IMR-90 (cell line): ENCODE measurements around the gene EFCAB9. TPM values are rescaled to one million over a fixed set of nuclear protein-coding genes. Genes with fewer than 3 reads are reported as not detected.

ENCODE experiments used
- ATAC-seq: fragments of 200-7000 bp; cut with Tn5 transposase; 2 replicates; pipeline ENCODE4 v1.9.1; 2020; ENCODE audit warnings: low read depth, mild to moderate bottlenecking, moderate library complexity
- BruUV-seq: library from RNA; stranded (reverse); fragments of 400-500 nt; replicated peaks from 2 replicates; lab custom pipeline; 2021; lab: Mats Ljungman, UMichigan
- CTCF ChIA-PET: fragments of 300-600 bp; formaldehyde crosslinking; extraction: SDS; loops from one replicate; lab custom pipeline; 2021; ENCODE audit warnings: antibody characterized with exemption; lab: Yijun Ruan, JAX
- POLR2A ChIA-PET: fragments of 300-600 bp; sonication (Branson Sonifier 250); formaldehyde crosslinking; loops from one replicate; lab custom pipeline; 2022; ENCODE audit warnings: antibody characterized with exemption; ENCODE audit not compliant: unreplicated experiment; lab: Charles Lee
- DNase-seq: peaks from one replicate; pipeline ENCODE4 v3.0.0; 2013
- H2AFZ ChIP-seq: replicated peaks from 2 replicates; pipeline ENCODE3; 2013; ENCODE audit warnings: low read length, mild to moderate bottlenecking; ENCODE audit not compliant: poor library complexity
- H2AK5ac ChIP-seq: 2 replicates; pipeline ENCODE4 v1.6.1; 2013; ENCODE audit warnings: low read depth, low read length, inconsistent platforms
- H2AK9ac ChIP-seq: replicated peaks from 2 replicates; pipeline ENCODE3; 2013; ENCODE audit warnings: mild to moderate bottlenecking, low read depth, low read length, moderate library complexity; ENCODE audit not compliant: poor library complexity
- H2BK120ac ChIP-seq: 2 replicates; pipeline ENCODE4 v1.6.1; 2013; ENCODE audit warnings: low read depth, low read length, inconsistent platforms
- H2BK15ac ChIP-seq: 3 replicates; pipeline ENCODE4 v1.6.1; 2013; ENCODE audit warnings: low read depth, low read length, inconsistent platforms
- H2BK20ac ChIP-seq: 2 replicates; pipeline ENCODE4 v1.6.1; 2013; ENCODE audit warnings: low read depth, mild to moderate bottlenecking, inconsistent platforms, low read length, moderate library complexity
- H2BK5ac ChIP-seq: 2 replicates; pipeline ENCODE4 v1.6.1; 2013; ENCODE audit warnings: mild to moderate bottlenecking, low read depth, low read length, inconsistent platforms; ENCODE audit not compliant: poor library complexity, severe bottlenecking
- H3K14ac ChIP-seq: replicated peaks from 2 replicates; pipeline ENCODE4 v1.6.1; 2013; ENCODE audit warnings: low read depth, low read length, inconsistent platforms
- H3K18ac ChIP-seq: 2 replicates; pipeline ENCODE4 v1.6.1; 2013; ENCODE audit warnings: low read depth, low read length, control low read depth
- H3K23ac ChIP-seq: 2 replicates; pipeline ENCODE4 v1.6.1; 2013; ENCODE audit warnings: low read depth, low read length, inconsistent platforms
- H3K27ac ChIP-seq: 2 replicates; pipeline ENCODE4 v1.5.1; 2013; ENCODE audit warnings: mild to moderate bottlenecking, control low read depth, low read length; ENCODE audit not compliant: insufficient read depth
- H3K27me3 ChIP-seq: 2 replicates; pipeline ENCODE4 v1.6.1; 2013; ENCODE audit warnings: low read length; ENCODE audit not compliant: control insufficient read depth, insufficient read depth
- H3K36me3 ChIP-seq: 2 replicates; pipeline ENCODE4 v1.6.1; 2013; ENCODE audit warnings: low read length, mixed read lengths; ENCODE audit not compliant: control insufficient read depth, insufficient read depth
- H3K4ac ChIP-seq: 2 replicates; pipeline ENCODE4 v1.6.1; 2013; ENCODE audit warnings: low read depth, low read length, inconsistent platforms
- H3K4me1 ChIP-seq: 2 replicates; pipeline ENCODE4 v1.6.1; 2013; ENCODE audit warnings: low read length, mixed read lengths; ENCODE audit not compliant: control insufficient read depth, insufficient read depth
- H3K4me2 ChIP-seq: 2 replicates; pipeline ENCODE4 v1.6.1; 2013; ENCODE audit warnings: low read depth, mild to moderate bottlenecking, control low read depth, low read length, moderate library complexity
- H3K4me3 ChIP-seq: 2 replicates; pipeline ENCODE4 v1.5.1; 2013; ENCODE audit warnings: low read depth, mild to moderate bottlenecking, control low read depth, low read length, moderate library complexity; ENCODE audit not compliant: insufficient read depth
- H3K56ac ChIP-seq: 2 replicates; pipeline ENCODE4 v1.6.1; 2013; ENCODE audit warnings: low read length, inconsistent platforms; ENCODE audit not compliant: insufficient read depth; ENCODE audit errors: extremely low read depth
- H3K79me1 ChIP-seq, 2 experiments: 2 replicates each; pipeline ENCODE4 v1.6.1; 2013; ENCODE audit warnings: low read length in 2 of 2, inconsistent platforms in 1 of 2, low read depth in 1 of 2
- H3K9ac ChIP-seq: 2 replicates; pipeline ENCODE4 v1.6.1; 2013; ENCODE audit warnings: low read depth, low read length, control low read depth
- H3K9me1 ChIP-seq: 2 replicates; pipeline ENCODE4 v1.6.1; 2013; ENCODE audit warnings: low read length, inconsistent platforms; ENCODE audit not compliant: insufficient read depth
- H3K9me3 ChIP-seq: 2 replicates; pipeline ENCODE4 v1.6.1; 2013; ENCODE audit warnings: low read length; ENCODE audit not compliant: control insufficient read depth, insufficient read depth
- H4K20me1 ChIP-seq: 2 replicates; pipeline ENCODE4 v1.6.1; 2013; ENCODE audit warnings: low read length, inconsistent platforms; ENCODE audit not compliant: insufficient read depth
- H4K5ac ChIP-seq: 2 replicates; pipeline ENCODE4 v1.6.1; 2013; ENCODE audit warnings: mild to moderate bottlenecking, low read depth, low read length, control low read depth
- H4K8ac ChIP-seq, 2 experiments: 2 replicates each; pipeline ENCODE4 v1.6.1; 2013; ENCODE audit warnings: low read depth in 2 of 2, low read length in 2 of 2, control low read depth in 1 of 2, inconsistent platforms in 1 of 2
- H4K91ac ChIP-seq: 2 replicates; pipeline ENCODE4 v1.6.1; 2013; ENCODE audit warnings: low read depth, low read length, inconsistent platforms; ENCODE audit not compliant: insufficient read depth
- BHLHE40 ChIP-seq: fragments of 150-350 bp; IDR thresholded peaks from 2 replicates; pipeline ENCODE4 v1.6.1; 2016; ENCODE audit warnings: mild to moderate bottlenecking, low read depth, low read length
- CEBPB ChIP-seq: IDR thresholded peaks from 2 replicates; pipeline ENCODE4 v1.6.1; 2012; ENCODE audit warnings: low read depth, low read length, improper control_type of control experiment
- MAZ ChIP-seq: IDR thresholded peaks from 2 replicates; pipeline ENCODE4 v1.6.1; 2012; ENCODE audit warnings: low read depth, mild to moderate bottlenecking, low read length, improper control_type of control experiment, moderate library complexity, borderline replicate concordance
- NFE2L2 ChIP-seq: fragments of 150-350 bp; IDR thresholded peaks from 2 replicates; pipeline ENCODE4 v1.6.1; 2016; ENCODE audit warnings: low read depth, mild to moderate bottlenecking, low read length
- POLR2A ChIP-seq: IDR thresholded peaks from 2 replicates; pipeline ENCODE4 v1.6.1; 2012; ENCODE audit warnings: mild to moderate bottlenecking, low read depth, low read length
- RCOR1 ChIP-seq: IDR thresholded peaks from 2 replicates; pipeline ENCODE4 v1.6.1; 2012; ENCODE audit warnings: mild to moderate bottlenecking, low read length, improper control_type of control experiment; ENCODE audit not compliant: insufficient replicate concordance
- RFX5 ChIP-seq: IDR thresholded peaks from 2 replicates; pipeline ENCODE4 v1.8.0; 2012; ENCODE audit warnings: low read depth, mild to moderate bottlenecking, low read length, moderate library complexity
- WGBS, 2 experiments: methylation state at CpG; one replicate each; pipeline versions ENCODE4 v1.1.5 to v1.1.7; 2013; ENCODE audit warnings: missing lambda C conversion rate in 2 of 2; ENCODE audit not compliant: insufficient read length in 1 of 2; ENCODE audit errors: extremely low coverage in 2 of 2; 5-methylcytosine and 5-hydroxymethylcytosine counted together
- dilution Hi-C: fragments of 300-500 bp; cut with HindIII; formaldehyde crosslinking; loops from one replicate; pipeline ENCODE4 v1.14.3; 2018; ENCODE audit warnings: low sequenced_read_pairs; ENCODE audit not compliant: unreplicated experiment
- in situ Hi-C: fragments of 300-500 bp; cut with MboI; formaldehyde crosslinking; loops from 3 replicates; pipeline ENCODE4 v1.14.3; 2019; ENCODE audit warnings: low sequenced_read_pairs, inconsistent platforms, mixed read lengths
- intact Hi-C: fragments of 100-400 bp; cut with micrococcal nuclease; formaldehyde crosslinking; loops from 2 replicates; pipeline ENCODE4 v1.10.0; 2022
- polyA plus RNA-seq, 3 experiments: library from polyadenylated mRNA; depleted of rRNA; stranded (reverse); fragments of >200 nt; gene quantifications; 2 replicates each; pipeline ENCODE4 v1.2.3, GENCODE V29; 2012; ENCODE audit warnings: low replicate concordance in 1 of 3
- total RNA-seq: library from RNA; depleted of rRNA; stranded (reverse); fragments of >200 nt; gene quantifications from 2 replicates; pipeline ENCODE4 v1.2.3, GENCODE V29; 2012
- TF ChIP-seq, protein P1 (sequence below): fragments of 150-350 bp; IDR thresholded peaks from 2 replicates; pipeline ENCODE4 v1.6.1; 2016; ENCODE audit warnings: low read depth, mild to moderate bottlenecking, low read length, moderate library complexity, borderline replicate concordance

Gene EFCAB9
- total and polyA plus RNA-seq, 2 of the 4 experiments (the other 2 are of a cell fraction): not detected

DNA sequence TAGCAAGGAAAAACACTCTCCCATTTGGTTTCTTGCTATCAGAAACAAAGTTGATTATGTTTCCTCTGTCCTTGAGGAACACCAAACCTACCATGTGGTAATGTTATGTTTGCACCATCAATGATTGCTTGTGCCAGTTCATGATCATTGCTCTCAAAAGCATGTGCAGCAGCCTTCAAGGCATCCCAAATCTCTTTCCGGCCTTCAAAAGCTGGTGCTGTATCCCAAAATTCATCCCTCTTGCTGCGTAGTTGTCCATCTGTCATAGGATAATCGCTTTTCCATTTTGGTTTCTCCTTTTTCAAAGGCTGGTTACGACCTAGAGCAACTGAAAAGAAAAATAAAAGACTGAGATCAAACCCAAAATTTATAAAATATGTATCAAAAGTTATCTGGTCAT is 40.1 kb downstream of the EFCAB9 start:
- no peak overlapping the region for H3K56ac ChIP-seq
- no peak overlapping the region for H2AK9ac ChIP-seq
- H3K4me3 ChIP-seq: no peak overlapping the region
- WGBS, 2 experiments: 90% methylated on average over 2 of the region's 4 CpGs; no CpG with 5 or more reads in 1 of the 2 experiments
- H2BK120ac ChIP-seq: no peak overlapping the region
- POLR2A ChIA-PET: no interaction called here
- H3K9me3 ChIP-seq: no peaks in the 10 kb centered on the region
- H2BK15ac ChIP-seq: no peak overlapping the region
- peaks cover 20 to 52% of the 10 kb centered on the region in 2 experiments for H3K79me1 ChIP-seq
- H3K27me3 ChIP-seq: no peaks in the 10 kb centered on the region
- peaks cover 26% of the 10 kb centered on the region; the same call in 1 of the 2 replicates for H4K20me1 ChIP-seq
- H2AK5ac ChIP-seq: no peak overlapping the region
- no peak overlapping the region for H4K5ac ChIP-seq
- DNase-seq: no peak
- H2AFZ ChIP-seq: no peak overlapping the region
- H3K4me1 ChIP-seq: peaks cover 11% of the 10 kb centered on the region
- H3K4me2 ChIP-seq: no peak overlapping the region
- dilution Hi-C loops (no loop called here), intact Hi-C loops (no loop called here), in situ Hi-C loops (no loop called here)
- no peak overlapping the region for H3K18ac ChIP-seq
- H3K9me1 ChIP-seq: peaks cover 7% of the 10 kb centered on the region; the same call in 1 of the 2 replicates
- no peak overlapping the region for H3K14ac ChIP-seq
- no peak overlapping the region for H4K8ac ChIP-seq
- no peak overlapping the region for H4K91ac ChIP-seq
- no peak overlapping the region for H3K4ac ChIP-seq
- CTCF ChIA-PET: no interaction called here
- H3K27ac ChIP-seq: no peak overlapping the region
- ATAC-seq: no peak
- H3K9ac ChIP-seq: no peak overlapping the region
- H3K23ac ChIP-seq: no peak overlapping the region
- TF ChIP-seq, protein P1, sequence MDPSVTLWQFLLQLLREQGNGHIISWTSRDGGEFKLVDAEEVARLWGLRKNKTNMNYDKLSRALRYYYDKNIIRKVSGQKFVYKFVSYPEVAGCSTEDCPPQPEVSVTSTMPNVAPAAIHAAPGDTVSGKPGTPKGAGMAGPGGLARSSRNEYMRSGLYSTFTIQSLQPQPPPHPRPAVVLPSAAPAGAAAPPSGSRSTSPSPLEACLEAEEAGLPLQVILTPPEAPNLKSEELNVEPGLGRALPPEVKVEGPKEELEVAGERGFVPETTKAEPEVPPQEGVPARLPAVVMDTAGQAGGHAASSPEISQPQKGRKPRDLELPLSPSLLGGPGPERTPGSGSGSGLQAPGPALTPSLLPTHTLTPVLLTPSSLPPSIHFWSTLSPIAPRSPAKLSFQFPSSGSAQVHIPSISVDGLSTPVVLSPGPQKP: no peak
- TF ChIP-seq CEBPB: no peak
- TF ChIP-seq NFE2L2: no peak
- no peak for TF ChIP-seq MAZ
- no peak for TF ChIP-seq POLR2A
- no peak for TF ChIP-seq BHLHE40
- no peak for TF ChIP-seq RCOR1
- no peak for TF ChIP-seq RFX5
- H2BK20ac ChIP-seq: no peak overlapping the region
- BruUV-seq: no TSS peak
- H3K36me3 ChIP-seq: peaks cover 10% of the 10 kb centered on the region
- no peak overlapping the region for H2BK5ac ChIP-seq
